ENCODE results near the gene ZBTB20. TPM values are rescaled to one million over a fixed set of nuclear protein-coding genes. Genes with fewer than 3 reads are reported as not detected.

ZBTB20 gene
- total and polyA plus RNA-seq, 12 donors = 2.8 to 167 (median 108) TPM

DNA sequence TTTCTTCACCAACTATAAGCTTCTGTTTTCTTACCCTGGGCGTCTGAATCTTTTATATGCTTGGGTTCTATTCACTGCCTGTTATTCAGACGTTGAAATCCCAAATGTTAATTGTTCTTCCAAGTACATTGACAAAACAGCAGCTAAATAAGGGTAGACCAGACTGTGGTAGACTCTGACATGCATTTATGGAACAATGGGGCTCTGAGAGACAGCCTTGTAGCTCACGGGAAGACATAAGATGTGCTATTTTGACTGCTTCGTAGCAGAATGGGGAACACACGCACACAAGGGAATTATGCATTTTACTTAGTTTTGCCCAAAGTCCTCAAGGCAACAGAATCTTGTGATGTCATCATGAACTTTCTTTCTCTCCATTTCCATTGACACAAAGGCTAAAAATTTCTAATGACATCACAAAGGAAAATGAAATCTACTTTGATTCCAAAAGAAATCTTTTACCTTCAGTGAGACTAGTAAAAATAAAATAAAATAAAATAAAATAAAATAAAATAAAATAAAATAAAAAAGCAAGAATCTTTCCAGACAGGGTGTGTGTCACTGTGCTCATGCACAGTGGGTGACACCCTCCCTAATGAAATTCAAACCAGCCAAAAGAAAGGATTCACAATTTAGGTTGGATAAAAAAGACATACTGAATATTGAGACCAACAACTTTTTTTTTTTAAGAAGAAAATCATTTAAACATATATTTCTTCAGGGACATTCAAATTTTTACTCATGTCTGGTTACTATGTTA is 346.6 kb downstream of the ZBTB20 start:
- Histone ChIP-seq H3K9me3 (replicated peaks in 1 of 3) (no peaks in the 10 kb centered on the region), H3K4me1 (replicated peaks in 1 of 2) (peaks cover 0 to 9% of the 10 kb centered on the region in 2 donors), H3K4me3 (no peak overlapping the region), H3K27me3 (no peaks in the 10 kb centered on the region), H3K27ac (no peak overlapping the region), H3K36me3 (replicated peaks in 1 of 2) (no peaks in the 10 kb centered on the region)
- DNase-seq = no peak
- intact Hi-C loops (cut with DNase I) = no loop called here
- no peak for TF ChIP-seq POLR2A (IDR thresholded peaks at IDR 0.05)
- 90 to 94% (median 92%) methylated on average over 5 of the region's 5 CpGs for WGBS, 4 donors

DNA sequence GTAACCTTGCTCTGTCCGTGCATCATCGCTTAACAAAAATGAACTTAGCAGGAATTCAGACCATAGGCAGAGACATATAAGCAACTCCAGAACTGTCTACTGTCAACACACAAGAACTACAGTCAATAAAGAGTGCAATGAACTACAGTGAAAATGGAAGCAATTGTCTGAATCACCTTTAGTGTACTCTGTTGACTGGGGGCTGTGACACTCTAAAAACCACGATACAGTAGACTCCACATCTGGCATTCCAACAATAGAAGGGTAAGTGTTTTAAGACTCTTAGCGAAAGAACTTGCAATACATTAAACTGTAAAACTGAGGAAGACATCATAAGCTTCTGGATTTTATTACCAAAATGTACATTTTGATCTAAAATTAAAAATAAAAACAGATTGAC is 347.3 kb downstream of the ZBTB20 start:
- Histone ChIP-seq H3K27ac (no peak overlapping the region), H3K27me3 (no peaks in the 10 kb centered on the region), H3K9me3 (replicated peaks in 1 of 3) (no peaks in the 10 kb centered on the region), H3K4me1 (replicated peaks in 1 of 2) (peaks cover 0 to 13% of the 10 kb centered on the region in 2 donors), H3K4me3 (no peak overlapping the region), H3K36me3 (replicated peaks in 1 of 2) (no peaks in the 10 kb centered on the region)
- DNase-seq = no peak
- no peak for TF ChIP-seq POLR2A (IDR thresholded peaks at IDR 0.05)
- TF ChIP-seq, protein P1, sequence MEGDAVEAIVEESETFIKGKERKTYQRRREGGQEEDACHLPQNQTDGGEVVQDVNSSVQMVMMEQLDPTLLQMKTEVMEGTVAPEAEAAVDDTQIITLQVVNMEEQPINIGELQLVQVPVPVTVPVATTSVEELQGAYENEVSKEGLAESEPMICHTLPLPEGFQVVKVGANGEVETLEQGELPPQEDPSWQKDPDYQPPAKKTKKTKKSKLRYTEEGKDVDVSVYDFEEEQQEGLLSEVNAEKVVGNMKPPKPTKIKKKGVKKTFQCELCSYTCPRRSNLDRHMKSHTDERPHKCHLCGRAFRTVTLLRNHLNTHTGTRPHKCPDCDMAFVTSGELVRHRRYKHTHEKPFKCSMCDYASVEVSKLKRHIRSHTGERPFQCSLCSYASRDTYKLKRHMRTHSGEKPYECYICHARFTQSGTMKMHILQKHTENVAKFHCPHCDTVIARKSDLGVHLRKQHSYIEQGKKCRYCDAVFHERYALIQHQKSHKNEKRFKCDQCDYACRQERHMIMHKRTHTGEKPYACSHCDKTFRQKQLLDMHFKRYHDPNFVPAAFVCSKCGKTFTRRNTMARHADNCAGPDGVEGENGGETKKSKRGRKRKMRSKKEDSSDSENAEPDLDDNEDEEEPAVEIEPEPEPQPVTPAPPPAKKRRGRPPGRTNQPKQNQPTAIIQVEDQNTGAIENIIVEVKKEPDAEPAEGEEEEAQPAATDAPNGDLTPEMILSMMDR (IDR thresholded peaks at IDR 0.05) = no peak
- intact Hi-C loops (cut with DNase I) = no loop called here
- 93 to 96% (median 94%) methylated on average over 4 of the region's 4 CpGs for WGBS, 4 donors

DNA sequence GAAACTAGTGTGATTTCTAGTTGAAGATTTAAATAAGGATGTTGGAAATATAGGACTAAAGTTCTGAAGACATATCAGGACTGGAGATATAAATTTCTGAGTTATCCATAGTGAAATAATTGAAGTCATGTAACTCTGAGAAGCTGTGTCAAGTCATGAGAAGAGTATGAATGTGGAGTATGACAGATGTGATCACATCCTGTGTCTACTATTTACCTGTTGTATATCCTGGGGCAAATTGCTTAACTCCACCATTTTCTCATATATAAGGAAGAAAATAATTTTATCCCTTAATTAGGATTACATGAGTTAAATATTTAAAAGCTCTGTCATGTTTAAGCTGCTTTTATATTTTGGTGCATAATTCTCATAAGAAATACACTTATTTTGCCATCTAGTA is 350.3 kb downstream of the ZBTB20 start:
- H3K9me3 ChIP-seq (replicated peaks in 1 of 3) = no peaks in the 10 kb centered on the region

DNA sequence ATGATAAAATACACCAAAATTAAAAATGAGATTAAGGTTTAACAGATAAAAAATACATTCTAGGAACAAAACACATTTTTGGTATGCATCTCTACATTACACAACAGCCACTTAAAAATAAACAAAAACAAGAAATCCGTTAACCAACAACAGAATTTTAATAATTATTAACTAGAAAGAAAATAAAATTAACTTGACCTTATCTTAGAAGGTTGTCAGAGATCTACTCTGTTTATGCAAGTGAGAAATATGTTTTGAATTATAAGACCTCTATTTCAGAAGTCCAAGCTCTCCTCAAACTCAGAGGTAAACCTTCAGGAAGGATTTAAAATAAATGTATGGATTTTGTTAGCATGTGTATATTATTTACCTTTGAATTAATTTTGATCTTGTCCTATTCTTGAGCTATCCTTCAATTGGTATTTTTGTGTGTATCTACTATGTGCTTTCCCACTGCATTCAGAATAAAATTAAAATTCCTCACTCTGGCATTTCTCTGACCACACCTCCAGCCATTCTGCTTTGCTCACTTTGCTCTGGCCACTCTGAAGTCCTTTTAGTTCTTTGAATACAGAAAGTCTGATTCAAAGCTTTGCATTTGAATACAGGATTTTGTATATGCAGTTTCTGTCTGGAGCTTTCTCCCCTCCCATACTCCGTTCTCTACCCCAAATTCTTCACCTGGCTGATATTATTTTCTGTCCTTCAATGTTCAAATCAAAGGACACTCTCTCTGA is 352.0 kb downstream of the ZBTB20 start:
- H3K4me1 ChIP-seq (replicated peaks in 1 of 2) = peaks cover 0 to 4% of the 10 kb centered on the region in 2 donors
- no peak for DNase-seq
- 85 to 96% (median 88%) methylated on average over 2 of the region's 2 CpGs for WGBS, 4 donors
- H3K9me3 ChIP-seq (replicated peaks in 1 of 3) = no peaks in the 10 kb centered on the region
- intact Hi-C loops (cut with DNase I) = no loop called here
- no peaks in the 10 kb centered on the region for H3K27me3 ChIP-seq
- H3K36me3 ChIP-seq (replicated peaks in 1 of 2) = no peaks in the 10 kb centered on the region
- no peak overlapping the region for H3K4me3 ChIP-seq
- TF ChIP-seq POLR2A (IDR thresholded peaks at IDR 0.05) = no peak
- TF ChIP-seq, protein P1 (IDR thresholded peaks at IDR 0.05) = no peak
- no peak overlapping the region for H3K27ac ChIP-seq

More for the DNA sequence above, 350.3 kb downstream of the ZBTB20 start:
- Histone ChIP-seq H3K36me3 (replicated peaks in 1 of 2) (no peaks in the 10 kb centered on the region), H3K27ac (no peak overlapping the region), H3K4me3 (no peak overlapping the region), H3K4me1 (replicated peaks in 1 of 2) (peaks cover 0 to 4% of the 10 kb centered on the region in 2 donors), H3K27me3 (no peaks in the 10 kb centered on the region)
- DNase-seq = no peak
- intact Hi-C loops (cut with DNase I) = no loop called here
- TF ChIP-seq, protein P1 (IDR thresholded peaks at IDR 0.05) = no peak
- TF ChIP-seq POLR2A (IDR thresholded peaks at IDR 0.05) = no peak
